Middle frontal gyrus (tissue), 1 donor: Measurements from ENCODE around the gene CFAP43.
A peak's percentile ranks its signal among the peaks of the same experiment; 100 is the strongest.

ENCODE experiments used
- DNase-seq: peaks from one replicate; pipeline ENCODE4 v3.0.0-alpha.2; 2015; ENCODE audit warnings: low spot score; ENCODE audit errors: extremely low spot score

Gene CFAP43, protein sequence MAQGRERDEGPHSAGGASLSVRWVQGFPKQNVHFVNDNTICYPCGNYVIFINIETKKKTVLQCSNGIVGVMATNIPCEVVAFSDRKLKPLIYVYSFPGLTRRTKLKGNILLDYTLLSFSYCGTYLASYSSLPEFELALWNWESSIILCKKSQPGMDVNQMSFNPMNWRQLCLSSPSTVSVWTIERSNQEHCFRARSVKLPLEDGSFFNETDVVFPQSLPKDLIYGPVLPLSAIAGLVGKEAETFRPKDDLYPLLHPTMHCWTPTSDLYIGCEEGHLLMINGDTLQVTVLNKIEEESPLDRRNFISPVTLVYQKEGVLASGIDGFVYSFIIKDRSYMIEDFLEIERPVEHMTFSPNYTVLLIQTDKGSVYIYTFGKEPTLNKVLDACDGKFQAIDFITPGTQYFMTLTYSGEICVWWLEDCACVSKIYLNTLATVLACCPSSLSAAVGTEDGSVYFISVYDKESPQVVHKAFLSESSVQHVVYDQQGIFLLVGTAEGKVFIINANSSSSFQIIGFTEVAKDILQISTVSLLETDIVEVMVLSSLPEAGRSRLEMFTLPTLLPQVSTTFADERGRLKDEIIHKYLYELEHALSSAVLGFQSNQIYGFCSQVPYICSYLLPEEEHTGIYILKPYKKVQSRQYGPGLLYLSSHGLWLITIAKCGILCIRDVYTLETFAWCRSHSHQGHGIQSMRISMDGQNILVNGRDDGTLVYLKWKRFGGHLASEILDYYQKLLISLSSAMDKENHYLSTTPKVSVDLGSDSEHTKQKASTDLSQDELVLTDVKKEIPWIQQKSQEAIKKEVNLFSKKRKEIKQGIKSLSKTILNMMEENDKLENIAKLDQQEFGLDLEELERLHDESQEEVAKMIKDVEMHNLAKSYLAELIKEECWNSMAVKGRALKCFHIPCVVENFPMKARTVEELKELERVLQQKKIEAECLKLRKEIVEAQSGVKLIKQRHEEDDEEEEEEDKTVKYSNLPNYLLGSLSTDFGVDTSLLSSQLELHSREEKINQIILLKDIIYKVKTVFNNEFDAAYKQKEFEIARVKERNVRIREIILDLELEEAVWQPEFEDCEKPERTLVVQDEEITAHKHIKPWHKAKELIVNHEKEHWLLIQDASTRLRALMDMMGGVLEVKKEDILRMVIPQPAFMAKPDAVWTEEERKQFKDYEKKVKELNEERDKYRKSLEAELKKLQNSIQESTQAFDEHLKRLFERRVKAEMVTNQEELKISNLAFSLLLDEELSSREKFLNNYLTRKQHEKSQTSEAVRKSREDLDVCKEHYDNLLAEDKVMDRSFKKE (N-terminal part only)

DNA sequence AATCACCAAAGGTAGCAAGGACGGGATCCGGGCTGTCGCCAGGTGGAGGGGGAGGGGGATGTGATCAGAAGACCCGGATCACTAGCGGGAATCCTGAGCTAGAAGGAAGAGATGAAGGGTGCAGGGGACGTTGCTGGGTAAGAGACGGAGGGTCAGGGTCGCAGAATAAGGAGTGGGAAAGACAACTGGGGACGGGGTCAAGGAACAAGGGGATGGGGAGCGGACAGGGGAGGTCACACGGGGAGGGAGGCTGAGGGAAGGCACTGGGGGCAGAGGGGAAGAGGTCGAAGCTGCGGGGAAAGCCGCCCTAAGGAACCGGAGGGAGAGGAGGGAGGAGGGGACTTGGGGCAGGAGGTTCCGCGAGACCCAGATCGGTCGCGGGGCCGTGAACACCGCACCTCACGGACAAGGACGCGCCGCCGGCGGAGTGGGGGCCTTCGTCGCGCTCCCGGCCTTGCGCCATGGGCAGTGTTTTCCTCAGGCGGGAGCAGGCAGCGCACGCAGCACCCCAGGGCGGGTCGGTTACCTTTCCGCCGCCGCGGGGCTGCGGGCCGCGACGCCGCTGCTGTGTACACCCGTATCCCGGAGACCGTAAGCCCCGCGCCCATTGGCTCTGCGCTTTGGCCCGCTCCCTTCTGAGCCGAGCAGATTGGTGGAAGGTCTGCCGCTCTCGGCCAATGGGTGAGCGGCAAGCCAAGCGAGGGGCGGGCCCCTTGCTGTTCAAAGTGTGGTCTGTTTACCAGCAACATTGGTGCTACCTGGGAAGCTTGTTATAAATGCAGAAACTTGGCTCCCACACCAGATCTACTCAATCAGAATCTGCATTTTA, at the start of gene CFAP43:
Gene CFAP43 (minus strand): TSS at position 581 of the 829 bp plus-strand sequence. CDS start 118 bp downstream, at position 463.
- DNase-seq: peak; percentile 94

DNA sequence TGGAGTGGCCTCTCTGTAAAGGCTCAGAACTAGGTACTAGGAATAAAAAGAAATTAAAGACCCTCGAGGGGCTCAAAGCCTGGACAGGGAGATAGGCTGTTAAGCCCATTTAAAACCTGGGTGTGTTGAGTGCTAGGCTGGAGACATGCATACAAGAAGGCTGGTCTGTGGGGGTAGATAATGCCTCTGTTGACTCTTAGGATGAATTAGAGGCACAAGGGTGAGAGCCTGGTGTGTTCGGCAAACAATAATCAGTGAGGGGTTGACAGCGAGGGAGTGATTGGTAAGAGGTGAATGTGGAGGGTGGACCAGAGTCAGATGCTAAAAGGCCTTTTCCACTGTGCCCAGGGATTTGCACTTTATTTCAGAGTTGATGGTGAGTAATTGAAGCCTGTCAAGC, 49.5 kb upstream of the CFAP43 start:
- DNase-seq: no peak

DNA sequence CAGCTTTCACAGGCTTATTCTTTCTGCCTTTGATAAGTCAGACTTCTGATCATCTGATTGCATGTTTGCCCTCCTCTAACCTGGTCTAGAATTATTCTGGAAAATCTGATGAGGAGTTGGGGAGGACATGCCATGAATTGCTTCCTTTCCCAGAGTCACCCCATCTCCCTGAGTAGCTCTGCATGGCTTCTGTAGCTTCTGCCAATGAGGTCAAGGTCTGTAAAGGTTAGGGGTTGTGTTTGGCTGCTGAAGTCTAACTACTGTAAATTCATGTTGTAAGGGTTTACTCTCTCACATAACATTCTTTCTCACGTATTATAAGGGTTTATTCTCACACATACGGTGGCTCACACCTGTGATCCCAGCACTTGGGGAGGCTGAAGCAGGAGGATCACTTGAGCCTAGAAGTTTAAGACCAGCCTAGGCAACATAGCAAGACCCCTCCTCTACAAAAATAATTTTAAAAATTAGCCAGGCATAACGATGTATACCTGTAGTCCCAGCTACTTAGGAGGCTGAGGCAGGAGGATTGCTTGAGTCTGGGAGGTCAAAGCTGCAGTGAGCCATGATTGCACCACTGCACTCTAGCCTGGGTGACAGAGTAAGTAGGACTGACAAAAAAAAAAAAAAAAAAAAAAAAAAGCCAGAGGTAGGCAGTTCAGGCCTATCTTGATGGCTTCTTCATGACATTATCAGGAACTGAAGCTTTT, 47.5 kb upstream of the CFAP43 start:
- DNase-seq: no peak

DNA sequence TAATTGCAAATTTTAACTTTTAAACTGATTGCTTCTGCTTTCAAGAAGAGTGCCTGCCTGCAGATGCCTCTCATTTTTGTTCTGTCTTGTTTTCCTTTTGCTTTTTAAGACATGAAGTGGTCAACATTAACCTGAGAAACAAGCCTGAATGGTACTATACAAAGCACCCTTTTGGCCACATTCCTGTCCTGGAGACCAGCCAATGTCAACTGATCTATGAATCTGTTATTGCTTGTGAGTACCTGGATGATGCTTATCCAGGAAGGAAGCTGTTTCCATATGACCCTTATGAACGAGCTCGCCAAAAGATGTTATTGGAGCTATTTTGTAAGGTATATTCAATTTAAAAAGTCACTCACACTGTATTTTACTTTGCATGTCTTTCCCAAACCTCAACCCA, 45.6 kb upstream of the CFAP43 start:
- DNase-seq: no peak

DNA sequence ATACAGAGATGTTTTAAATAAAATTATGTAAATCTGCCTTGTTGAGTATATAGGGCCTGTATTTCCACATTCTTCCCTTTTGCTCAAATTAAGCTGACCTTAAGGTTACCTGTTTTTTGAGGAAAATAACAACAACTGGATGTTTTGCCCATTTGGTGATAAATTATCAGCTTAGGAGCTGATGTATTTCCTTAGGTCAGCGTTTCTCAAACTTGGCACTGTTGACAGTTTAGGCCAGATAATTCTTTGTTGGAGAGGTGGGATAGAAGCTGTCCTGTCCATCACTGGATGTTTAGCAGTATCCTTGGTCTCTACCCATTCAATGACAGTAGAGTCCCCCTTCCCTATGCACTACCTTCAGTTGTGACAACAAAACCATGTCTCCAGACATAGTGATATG, 44.0 kb upstream of the CFAP43 start:
- DNase-seq: no peak

DNA sequence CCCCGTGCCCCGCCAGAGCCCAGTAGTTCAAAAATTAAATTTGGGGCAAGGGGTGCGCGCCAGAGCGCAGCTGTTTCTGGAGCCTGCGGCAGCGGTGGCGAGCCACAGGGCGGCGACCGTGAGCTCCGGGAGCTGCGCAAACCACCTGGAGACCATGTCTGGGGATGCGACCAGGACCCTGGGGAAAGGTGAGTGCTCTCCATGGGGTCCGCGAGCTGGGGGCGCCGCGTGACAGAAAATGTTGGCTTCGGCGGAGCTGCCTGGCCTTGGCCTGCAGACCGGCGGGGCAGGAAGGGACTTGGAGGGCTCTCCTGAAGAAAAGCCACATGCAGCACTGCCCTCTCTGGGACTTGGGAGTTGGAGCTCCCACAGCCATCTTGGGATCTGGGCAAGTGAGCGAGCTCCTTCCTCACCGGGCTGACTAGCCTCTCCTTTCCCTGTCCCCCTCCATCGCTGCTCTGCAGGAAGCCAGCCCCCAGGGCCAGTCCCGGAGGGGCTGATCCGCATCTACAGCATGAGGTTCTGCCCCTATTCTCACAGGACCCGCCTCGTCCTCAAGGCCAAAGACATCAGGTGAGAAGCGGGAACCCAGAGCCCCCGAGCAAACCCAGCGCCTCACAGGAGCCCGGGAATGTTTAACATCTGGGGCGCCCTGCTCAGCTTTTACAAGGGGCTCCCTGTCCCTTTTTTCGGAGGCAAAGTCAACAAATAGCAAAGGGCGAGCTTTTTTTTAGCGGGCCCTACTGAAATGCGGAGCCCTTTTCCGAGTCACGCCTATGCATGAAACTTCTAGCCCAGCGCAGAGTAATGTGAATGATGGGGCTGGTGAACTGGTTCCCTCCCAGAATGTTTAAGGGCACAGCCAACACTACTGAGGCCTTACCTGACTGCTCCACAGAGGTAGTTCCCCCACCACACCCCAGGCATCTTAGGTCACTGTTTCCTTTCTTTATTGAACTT, 42.9 kb upstream of the CFAP43 start:
- DNase-seq: no peak

DNA sequence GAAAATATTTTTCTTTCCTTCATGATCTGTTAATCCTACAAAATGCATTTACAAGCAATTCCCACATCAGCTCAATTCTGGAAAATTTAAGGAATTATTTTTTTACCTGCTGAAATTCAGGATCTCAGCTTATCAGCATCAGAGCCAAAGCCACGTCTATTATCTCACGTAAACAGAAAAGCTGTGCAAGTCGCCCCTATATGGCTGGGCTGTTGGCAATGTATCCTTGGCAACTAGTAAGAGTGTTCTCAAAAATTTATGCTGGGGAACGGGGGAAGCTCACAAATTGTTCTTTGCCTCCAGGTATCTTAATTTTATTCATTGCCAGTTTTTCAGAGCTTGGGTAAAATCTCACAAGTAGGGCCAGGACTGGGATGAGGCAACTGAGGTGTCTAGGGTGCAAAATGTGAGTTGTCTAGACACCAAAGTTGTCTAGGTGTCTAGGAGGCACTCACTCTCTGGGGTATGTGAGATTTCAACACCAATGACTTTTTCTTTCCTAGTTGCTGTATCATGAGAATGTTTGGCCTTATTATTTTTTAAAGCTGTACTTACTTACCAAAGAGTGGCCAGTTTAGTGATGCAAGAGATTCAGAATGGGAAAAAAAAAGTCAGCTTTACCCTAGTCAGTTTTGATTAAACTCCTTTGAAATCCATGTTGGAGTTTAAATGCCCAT, 41.9 kb upstream of the CFAP43 start:
- no peak for DNase-seq

DNA sequence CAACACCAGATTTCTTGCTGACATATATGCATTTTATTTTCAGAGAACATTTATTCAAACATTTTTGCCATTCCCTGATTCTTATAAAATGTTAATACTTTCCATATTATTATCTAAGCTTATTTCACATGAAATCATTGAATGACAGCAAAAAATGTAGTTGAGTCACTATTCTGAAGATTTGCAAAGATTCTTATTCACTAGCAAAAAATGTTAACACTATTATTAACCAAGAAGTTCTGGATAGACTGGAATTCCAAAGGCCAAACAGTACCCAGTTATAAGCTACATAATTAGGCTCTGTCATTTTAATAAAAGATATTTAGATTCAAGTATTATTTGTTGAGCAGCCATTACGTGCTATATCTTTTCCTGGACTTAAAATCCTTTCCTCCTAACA, 41.1 kb upstream of the CFAP43 start:
- no peak for DNase-seq

DNA sequence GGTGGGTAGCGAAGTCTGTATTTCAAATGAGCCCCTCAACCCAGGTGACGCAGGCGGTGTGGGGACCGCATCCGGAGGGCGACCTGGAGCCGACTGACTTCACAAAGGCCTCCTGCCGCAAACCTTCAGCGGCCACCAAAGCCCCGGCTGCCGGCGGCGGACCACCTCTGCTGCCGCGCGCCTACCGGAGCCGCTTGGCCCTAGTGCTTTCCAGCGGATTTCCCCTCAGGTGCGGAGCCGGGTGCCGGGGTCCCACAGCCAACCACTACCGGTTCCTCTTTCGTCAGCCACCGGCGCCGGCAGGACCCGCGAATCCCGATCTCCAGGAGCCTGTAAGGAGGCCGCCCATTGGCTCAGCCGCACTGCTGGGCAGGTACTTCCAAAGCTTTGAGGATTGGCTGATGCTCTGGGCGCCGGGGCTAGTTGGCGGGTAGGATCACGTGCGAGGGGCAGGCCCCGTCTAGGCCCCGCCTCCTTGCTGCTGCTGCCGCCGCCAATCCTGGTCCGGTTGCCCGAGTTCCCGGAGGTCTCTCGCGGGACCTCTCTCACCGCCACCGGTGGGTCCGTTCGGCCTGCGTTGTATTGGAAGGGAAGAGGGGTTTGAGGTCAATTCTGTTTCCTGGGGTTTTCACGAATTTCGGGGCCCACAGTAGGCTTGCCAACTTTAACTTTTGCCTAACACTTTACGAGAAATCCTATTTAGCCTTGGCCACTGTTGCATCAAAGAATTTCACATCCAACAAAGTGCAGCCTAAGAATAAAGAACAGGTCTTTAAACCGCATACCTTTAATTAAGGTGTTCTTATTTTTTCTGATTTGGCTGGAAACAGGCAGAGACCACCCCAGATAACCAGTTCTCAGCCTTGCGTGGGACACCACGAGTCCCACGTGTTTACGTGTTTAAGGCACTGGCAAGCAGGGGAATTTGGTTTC, 36.8 kb upstream of the CFAP43 start, which contains the start of gene GSTO2:
Gene GSTO2 (plus strand): TSS at position 472 of the 933 bp plus-strand sequence. CDS start 5,732 bp downstream, outside the sequence.
- DNase-seq: peak; percentile 95

DNA sequence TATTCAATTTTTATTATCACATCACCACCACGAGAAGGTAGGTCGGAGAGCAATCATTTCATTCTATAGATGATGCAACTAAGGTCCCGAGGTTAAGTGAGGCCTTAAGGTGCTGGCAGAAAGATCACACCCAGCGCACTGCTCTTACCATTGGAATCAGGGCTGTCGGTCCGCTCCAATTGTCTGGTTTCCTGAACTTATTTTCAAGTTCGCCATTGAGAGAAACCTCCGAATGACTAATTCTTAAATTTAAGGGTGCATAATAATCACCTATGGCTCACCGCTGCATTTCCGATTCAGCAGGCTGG, 36.2 kb upstream of the CFAP43 start:
- DNase-seq: no peak

DNA sequence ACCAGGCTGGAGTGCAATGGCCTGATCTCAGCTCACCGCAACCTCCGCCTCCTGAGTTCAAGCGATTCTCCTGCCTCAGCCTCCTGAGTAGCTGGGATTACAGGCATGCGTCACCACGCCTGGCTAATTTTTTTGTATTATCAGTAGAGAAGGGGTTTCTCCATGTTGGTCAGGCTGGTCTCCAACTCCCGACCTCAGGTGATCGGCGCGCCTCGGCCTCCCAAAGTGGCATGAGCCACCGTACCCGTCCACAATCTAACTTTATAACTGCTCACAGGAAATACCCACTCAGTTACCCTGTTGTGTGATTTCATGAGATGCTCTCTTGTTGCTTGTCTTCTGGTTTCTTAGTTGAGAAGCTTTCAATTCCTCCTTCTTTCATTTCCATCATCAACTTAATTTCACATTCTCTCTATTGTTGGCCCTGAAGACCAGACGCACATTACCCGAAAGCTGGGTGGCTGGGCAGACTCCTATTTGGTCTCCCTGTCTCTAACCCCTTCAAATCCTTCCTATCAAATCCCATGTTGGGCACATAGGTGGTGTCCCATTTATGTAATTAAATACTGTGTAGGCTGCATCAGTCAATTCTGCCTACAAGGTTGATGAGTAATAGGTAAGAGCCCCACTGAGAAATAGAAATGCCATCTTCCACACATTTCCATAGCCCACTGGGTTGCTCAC, 35.7 kb upstream of the CFAP43 start:
- no peak for DNase-seq

DNA sequence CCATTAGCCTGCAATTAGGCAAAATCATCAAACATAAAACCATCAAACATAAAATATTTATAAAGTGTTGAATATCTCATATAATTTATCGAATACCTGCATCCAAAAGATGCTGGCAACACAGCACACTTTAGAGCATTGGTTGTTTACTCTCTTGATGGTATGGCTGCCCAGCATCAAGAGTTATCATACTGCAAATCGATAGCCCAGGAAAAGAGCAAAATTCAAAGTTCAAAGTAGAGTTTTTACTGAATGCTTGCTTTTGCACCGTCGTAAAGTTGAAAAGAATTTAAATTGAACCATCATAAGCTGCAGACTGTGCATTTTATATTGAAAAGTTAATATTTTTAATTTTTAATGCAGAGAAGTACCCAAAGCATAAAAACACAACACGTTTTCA, 32.6 kb upstream of the CFAP43 start:
- DNase-seq: no peak

DNA sequence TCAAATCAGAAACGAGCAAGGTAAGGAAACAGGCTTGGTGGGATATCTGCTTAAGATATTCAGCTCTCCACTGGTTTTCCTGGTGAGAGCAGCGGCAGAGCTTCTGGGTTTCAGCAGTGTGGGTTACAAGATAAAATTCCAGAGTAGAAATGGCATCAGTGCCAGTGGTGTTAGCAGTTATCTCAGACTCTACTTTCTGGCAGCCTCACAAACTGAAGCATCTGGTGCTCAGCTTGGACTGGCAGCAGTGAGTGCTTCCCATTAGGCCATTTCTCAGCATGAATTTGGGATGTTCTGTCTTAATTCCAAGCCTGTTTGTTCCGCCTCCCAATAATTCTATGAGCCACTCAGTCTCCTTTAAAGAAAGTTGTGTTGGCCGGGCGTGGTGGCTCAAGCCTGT, 29.9 kb upstream of the CFAP43 start:
- DNase-seq: no peak

DNA sequence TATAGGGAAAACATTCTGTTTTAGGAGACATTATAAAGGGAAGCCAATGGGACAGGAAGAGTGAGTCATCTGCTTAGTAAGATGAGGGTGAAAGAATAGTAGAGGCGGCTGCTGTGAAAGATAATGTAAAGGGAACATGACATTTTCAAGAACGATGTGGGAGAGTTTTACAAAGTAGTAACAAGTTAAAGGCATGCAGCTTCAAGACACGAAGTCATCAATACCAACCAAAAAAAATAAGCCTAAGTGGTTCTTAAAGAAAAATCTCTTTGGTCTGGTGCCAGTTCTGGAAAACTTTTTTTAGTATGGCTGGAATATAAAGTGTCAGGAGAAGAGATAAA, 28.6 kb upstream of the CFAP43 start:
- no peak for DNase-seq

DNA sequence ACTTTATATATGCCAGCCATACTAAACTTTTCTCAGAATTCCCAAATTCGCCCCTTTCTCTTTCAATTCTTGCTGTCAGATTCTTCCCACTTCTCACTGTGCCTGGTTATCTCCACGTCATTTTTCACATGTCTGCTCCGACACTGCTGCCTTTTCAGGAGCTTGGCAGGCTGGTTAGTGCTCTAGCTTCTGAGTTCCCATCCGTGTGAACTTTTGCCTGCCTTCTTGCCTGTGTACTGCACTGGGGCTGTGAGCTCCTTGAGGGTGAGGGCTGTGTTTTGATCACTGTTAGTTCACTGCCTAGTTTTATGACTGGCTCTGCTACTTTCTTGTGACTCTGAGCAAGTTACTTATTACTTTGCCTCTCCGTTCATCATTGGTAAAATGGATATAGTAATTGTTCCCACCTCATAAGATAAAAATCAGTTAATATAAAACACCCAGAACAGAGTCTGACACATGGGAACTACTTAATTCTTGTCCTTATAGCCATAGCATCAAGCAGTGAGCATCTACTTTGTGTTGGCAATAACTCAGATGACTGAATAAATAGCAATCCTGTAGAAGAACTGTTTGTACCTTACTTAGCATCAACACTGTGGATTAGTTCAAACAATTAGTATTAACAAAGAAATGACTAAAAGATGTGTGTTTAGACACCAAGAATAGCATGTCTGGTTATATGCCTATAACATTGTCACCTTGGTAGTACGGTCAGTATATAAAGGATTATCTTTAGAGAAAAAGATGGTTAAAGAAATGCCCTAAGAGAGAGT, 28.0 kb upstream of the CFAP43 start:
- DNase-seq: no peak

DNA sequence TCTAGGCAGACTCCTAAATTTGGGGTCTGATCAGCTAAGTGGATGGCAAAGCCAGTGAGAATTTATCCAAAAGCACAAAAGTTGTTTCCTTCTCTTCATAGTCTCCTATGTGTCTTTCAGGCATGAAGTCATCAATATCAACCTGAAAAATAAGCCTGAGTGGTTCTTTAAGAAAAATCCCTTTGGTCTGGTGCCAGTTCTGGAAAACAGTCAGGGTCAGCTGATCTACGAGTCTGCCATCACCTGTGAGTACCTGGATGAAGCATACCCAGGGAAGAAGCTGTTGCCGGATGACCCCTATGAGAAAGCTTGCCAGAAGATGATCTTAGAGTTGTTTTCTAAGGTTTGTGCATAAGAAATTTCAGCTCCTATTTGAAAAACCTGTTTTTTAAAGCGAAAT, 27.3 kb upstream of the CFAP43 start:
- DNase-seq: no peak
